Fibroblast of villous mesenchyme (primary cell): Measurements from ENCODE around the gene NFILZ. TPM values are rescaled to one million over a fixed set of nuclear protein-coding genes. Genes with fewer than 3 reads are reported as not detected.
"Not testable (repeated sequence)": the region's sequence is repeated elsewhere in the genome, so short reads cannot be mapped to it uniquely, and the experiment has no call there.

Source experiments
- DNase-seq: peaks from one replicate; pipeline ENCODE4 v3.0.0-alpha.2; 2010; ENCODE audit warnings: low read depth
- H3K4me3 ChIP-seq: 2 replicates; pipeline ENCODE4 v1.5.1; 2011; ENCODE audit warnings: low read depth, mild to moderate bottlenecking, low read length
- total RNA-seq: library from RNA; depleted of rRNA; stranded (reverse); fragments of >200 nt; gene quantifications from 2 replicates; pipeline ENCODE4 v1.2.3, GENCODE V29; 2012
- TF ChIP-seq, protein P1 (sequence below): IDR thresholded peaks from 2 replicates; pipeline ENCODE4 v1.5.1; 2012; ENCODE audit warnings: low read depth, mild to moderate bottlenecking, low read length; ENCODE audit not compliant: insufficient read depth

NFILZ gene
- total RNA-seq, 1 donor = not detected

DNA sequence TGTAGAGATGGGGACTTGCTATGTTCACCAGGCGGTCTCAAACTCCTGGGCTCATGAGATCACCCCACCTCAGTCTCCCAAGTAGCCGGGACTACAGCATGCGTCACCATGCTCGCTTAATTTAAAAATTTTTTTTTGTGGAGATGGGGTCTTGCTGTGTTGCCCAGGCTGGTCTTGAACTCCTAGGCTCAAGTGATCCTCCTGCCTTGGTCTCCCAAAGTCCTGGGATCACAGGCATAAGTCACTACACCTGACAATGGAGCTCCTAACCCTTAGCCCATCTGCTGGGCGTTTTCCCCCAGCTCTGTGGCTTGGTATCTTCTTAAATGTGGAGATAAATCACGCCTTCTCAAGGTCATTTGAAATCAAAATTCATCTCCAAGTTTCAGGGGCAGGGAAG lies 13.6 kb upstream of the NFILZ start:
- H3K4me3 ChIP-seq = no peak overlapping the region
- TF ChIP-seq, protein P1, sequence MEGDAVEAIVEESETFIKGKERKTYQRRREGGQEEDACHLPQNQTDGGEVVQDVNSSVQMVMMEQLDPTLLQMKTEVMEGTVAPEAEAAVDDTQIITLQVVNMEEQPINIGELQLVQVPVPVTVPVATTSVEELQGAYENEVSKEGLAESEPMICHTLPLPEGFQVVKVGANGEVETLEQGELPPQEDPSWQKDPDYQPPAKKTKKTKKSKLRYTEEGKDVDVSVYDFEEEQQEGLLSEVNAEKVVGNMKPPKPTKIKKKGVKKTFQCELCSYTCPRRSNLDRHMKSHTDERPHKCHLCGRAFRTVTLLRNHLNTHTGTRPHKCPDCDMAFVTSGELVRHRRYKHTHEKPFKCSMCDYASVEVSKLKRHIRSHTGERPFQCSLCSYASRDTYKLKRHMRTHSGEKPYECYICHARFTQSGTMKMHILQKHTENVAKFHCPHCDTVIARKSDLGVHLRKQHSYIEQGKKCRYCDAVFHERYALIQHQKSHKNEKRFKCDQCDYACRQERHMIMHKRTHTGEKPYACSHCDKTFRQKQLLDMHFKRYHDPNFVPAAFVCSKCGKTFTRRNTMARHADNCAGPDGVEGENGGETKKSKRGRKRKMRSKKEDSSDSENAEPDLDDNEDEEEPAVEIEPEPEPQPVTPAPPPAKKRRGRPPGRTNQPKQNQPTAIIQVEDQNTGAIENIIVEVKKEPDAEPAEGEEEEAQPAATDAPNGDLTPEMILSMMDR = no peak
- no peak for DNase-seq

GRCh38 chr19:8617325-8617724 lies 13.1 kb upstream of the NFILZ start:
- DNase-seq, H3K4me3 ChIP-seq: not testable (repeated sequence)

GRCh38 chr19:8617984-8618383 lies 12.4 kb upstream of the NFILZ start:
- no peak for DNase-seq
- TF ChIP-seq, protein P1 = no peak
- no peak overlapping the region for H3K4me3 ChIP-seq

GRCh38 chr19:8618751-8619150 lies 11.7 kb upstream of the NFILZ start:
- DNase-seq = no peak
- TF ChIP-seq, protein P1 = no peak
- H3K4me3 ChIP-seq = no peak overlapping the region

GRCh38 chr19:8622886-8623285 lies 7.5 kb upstream of the NFILZ start:
- not testable (repeated sequence) for H3K4me3 ChIP-seq, DNase-seq
- TF ChIP-seq, protein P1 = peak; percentile 23

- H3K4me3 ChIP-seq = no peak overlapping the region
- no peak for DNase-seq
- TF ChIP-seq, protein P1 = no peak
Observed at GRCh38 chr19:8626842-8627241, 3.6 kb upstream of the NFILZ start.

GRCh38 chr19:8629184-8629583 lies 1.2 kb upstream of the NFILZ start:
- no peak for DNase-seq
- H3K4me3 ChIP-seq = no peak overlapping the region
- TF ChIP-seq, protein P1 = no peak
